Right lobe of liver (tissue), 6 donors: Measurements from ENCODE around the gene CHRNA3. TPM values are rescaled to one million over a fixed set of nuclear protein-coding genes. Genes with fewer than 3 reads are reported as not detected.

ENCODE experiments used
- ATAC-seq, 4 donors: fragments of 200-7000 bp; cut with Tn5 transposase; one replicate each; pipeline ENCODE4 v1.9.1; 2020; ENCODE audit warnings: mild to moderate bottlenecking in 4 of 4, moderate library complexity in 4 of 4
- DNase-seq, 3 donors: peaks; one replicate each; pipeline ENCODE4 v3.0.0-alpha.2; 2020
- H3K27ac ChIP-seq, 3 donors: fragments of 200-600 bp; one replicate each; pipeline ENCODE4 v1.8.0; 2022
- H3K27me3 ChIP-seq, 2 donors: fragments of 200-600 bp; one replicate each; pipeline ENCODE4 v1.8.0; 2022
- H3K36me3 ChIP-seq, 4 donors: fragments of 200-600 bp; sonication (generic) in 1 of 4; one replicate each; pipeline versions ENCODE4 v1.5.1 to v1.8.0; 2017 to 2022; ENCODE audit warnings: control low read depth in 1 of 4
- H3K4me1 ChIP-seq, 4 donors: fragments of 200-600 bp; sonication (generic) in 1 of 4; one replicate each; pipeline versions ENCODE4 v1.5.1 to v1.8.0; 2017 to 2022; ENCODE audit warnings: control low read depth in 1 of 4
- H3K4me3 ChIP-seq, 3 donors: fragments of 200-600 bp; one replicate each; pipeline ENCODE4 v1.8.0; 2022
- H3K9me3 ChIP-seq, 4 donors: fragments of 200-600 bp; sonication (generic) in 1 of 4; one replicate each; pipeline versions ENCODE4 v1.5.1 to v1.8.0; 2017 to 2022; ENCODE audit warnings: control low read depth in 1 of 4
- CTCF ChIP-seq, 4 donors: fragments of 200-600 bp in 3 of 4; fragments of 450-650 bp in 1 of 4; IDR thresholded peaks; one replicate each; pipeline versions ENCODE4 v1.5.1 to v1.8.0; 2016 to 2022; ENCODE audit warnings: antibody characterized with exemption in 4 of 4, mild to moderate bottlenecking in 2 of 4
- POLR2A ChIP-seq: fragments of 450-650 bp; IDR thresholded peaks from one replicate; pipeline ENCODE4 v1.6.1; 2017; ENCODE audit warnings: antibody characterized with exemption, mild to moderate bottlenecking
- WGBS: methylation state at CpG from one replicate; pipeline ENCODE4 v1.1.6; 2018; ENCODE audit warnings: low coverage, low lambda C conversion rate; ENCODE audit not compliant: insufficient coverage; ENCODE audit errors: missing lambda C conversion rate; 5-methylcytosine and 5-hydroxymethylcytosine counted together
- intact Hi-C, 2 donors: fragments of 100-400 bp; cut with DNase I; formaldehyde crosslinking; loops; one replicate each; pipeline versions ENCODE4 v1.11.2 to v1.14.1; 2022
- total RNA-seq, 6 experiments: library from RNA; depleted of rRNA in 2 of 6; stranded (reverse); fragments of >200 nt in 2 of 6; fragmentation: NEBNext Ultra II Directional in 3 of 6; extraction: Animal tissue kit (Norgen Biotek cat#: 25700) in 3 of 6; gene quantifications; one replicate each; pipeline versions ENCODE4 v1.1.0 to v1.2.4, GENCODE V29; 2016 to 2023
- donor health status: DM: no; HTN: yes; CAD: no.
- donor health status: DM: no; HTN: no; CAD: no.
- donor health status: DM: no; HTN: no; CAD: no.
- donor health status: DM: no; HTN: yes; CAD: no.
- donor health status: DM: no; HTN: yes; CAD: no.

CHRNA3 gene
- total RNA-seq, 6 experiments from 2014 or later: not detected

- no peak overlapping the region for H3K27ac ChIP-seq
- DNase-seq (no peak), ATAC-seq (no peak)
- TF ChIP-seq CTCF (IDR thresholded peaks at IDR 0.05): no peak
- no peak for TF ChIP-seq POLR2A
- H3K27me3 ChIP-seq: peaks cover 0 to 17% of the 10 kb centered on the region in 2 donors
- no peaks in the 10 kb centered on the region for H3K9me3 ChIP-seq
- peaks cover 0 to 4% (median 0%) of the 10 kb centered on the region in 4 donors for H3K4me1 ChIP-seq
- intact Hi-C loops: no loop called here
- H3K4me3 ChIP-seq: no peak overlapping the region
- 50% methylated on average over 1 of the region's 8 CpGs for whole genome bisulfite sequencing
- no peaks in the 10 kb centered on the region for H3K36me3 ChIP-seq
Observed at GRCh38 chr15:78618064-78618463, 2.7 kb downstream of the CHRNA3 start.

DNA sequence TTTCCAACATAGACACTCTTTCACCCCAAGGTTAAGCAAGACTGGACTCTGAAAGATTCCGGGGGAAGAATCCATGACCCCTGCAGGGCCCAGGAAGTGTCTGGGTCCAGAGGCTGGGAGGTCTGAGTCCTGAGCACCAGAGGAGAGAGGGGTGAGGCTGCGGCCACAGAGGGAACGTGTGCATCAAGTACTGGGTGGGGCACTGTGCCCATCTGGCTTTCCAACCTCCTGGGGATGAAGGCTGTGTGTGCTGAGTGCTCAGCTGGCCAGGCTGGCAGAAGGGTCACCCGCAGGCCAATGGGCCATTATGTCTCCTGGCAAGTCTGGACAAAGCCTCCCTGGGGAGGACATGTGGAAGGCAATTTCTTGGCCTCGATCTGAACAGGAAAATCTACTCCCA is 3.3 kb downstream of the CHRNA3 start:
- TF ChIP-seq CTCF (IDR thresholded peaks at IDR 0.05) (no peak), POLR2A (no peak)
- WGBS: 50% methylated on average over 1 of the region's 5 CpGs
- Histone ChIP-seq H3K4me3 (no peak overlapping the region), H3K27me3 (peaks cover 0 to 17% of the 10 kb centered on the region in 2 donors), H3K36me3 (no peaks in the 10 kb centered on the region), H3K4me1 (peaks cover 0 to 4% (median 0%) of the 10 kb centered on the region in 4 donors), H3K9me3 (no peaks in the 10 kb centered on the region), H3K27ac (no peak overlapping the region)
- ATAC-seq (no peak), DNase-seq (no peak)
- intact Hi-C loops: no loop called here

DNA sequence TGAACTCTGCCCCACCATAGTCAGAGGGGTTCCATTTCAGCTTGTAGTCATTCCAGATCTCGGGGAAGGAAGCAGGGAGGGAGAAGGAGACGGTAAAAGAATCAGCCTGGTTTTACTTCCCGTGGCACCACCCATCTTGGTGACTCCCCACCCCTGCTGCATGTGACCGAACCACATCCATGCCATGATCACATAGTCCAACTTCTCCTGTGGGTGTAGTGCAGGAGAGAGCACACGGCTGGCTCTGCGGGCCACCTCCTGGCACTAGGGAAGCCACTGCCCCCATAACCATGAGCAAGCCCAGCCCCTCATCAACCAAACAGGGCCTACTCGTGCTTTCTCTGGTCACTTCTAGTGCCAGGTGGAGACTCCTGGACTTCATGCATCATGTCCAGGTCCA is 3.7 kb downstream of the CHRNA3 start:
- no peak for ATAC-seq
- Histone ChIP-seq H3K27me3 (peaks cover 0 to 17% of the 10 kb centered on the region in 2 donors), H3K4me3 (no peak overlapping the region), H3K4me1 (peaks cover 0 to 4% (median 0%) of the 10 kb centered on the region in 4 donors), H3K9me3 (no peaks in the 10 kb centered on the region), H3K27ac (no peak overlapping the region), H3K36me3 (no peaks in the 10 kb centered on the region)
- 52% methylated on average over 3 of the region's 7 CpGs for WGBS
- no peak for DNase-seq
- TF ChIP-seq POLR2A: no peak
- no peak for TF ChIP-seq CTCF (IDR thresholded peaks at IDR 0.05)
- intact Hi-C loops: no loop called here

- intact Hi-C loops: no loop called here
- Histone ChIP-seq H3K4me3 (no peak overlapping the region), H3K4me1 (peaks cover 0 to 4% (median 0%) of the 10 kb centered on the region in 4 donors), H3K9me3 (no peaks in the 10 kb centered on the region), H3K36me3 (no peaks in the 10 kb centered on the region), H3K27me3 (peaks cover 0 to 17% of the 10 kb centered on the region in 2 donors), H3K27ac (no peak overlapping the region)
- WGBS: 90% methylated on average over 2 of the region's 2 CpGs
- peak in 1 of 4 donors; percentile 20 for ATAC-seq
- no peak for TF ChIP-seq CTCF (IDR thresholded peaks at IDR 0.05)
- TF ChIP-seq POLR2A: no peak
- no peak for DNase-seq
Observed at GRCh38 chr15:78616506-78616905, 4.3 kb downstream of the CHRNA3 start.

- Histone ChIP-seq H3K4me3 (no peak overlapping the region), H3K4me1 (no peaks in the 10 kb centered on the region), H3K27me3 (peaks cover 0 to 11% of the 10 kb centered on the region in 2 donors), H3K36me3 (no peaks in the 10 kb centered on the region), H3K9me3 (no peaks in the 10 kb centered on the region), H3K27ac (no peak overlapping the region)
- DNase-seq: no peak
- TF ChIP-seq POLR2A (no peak), CTCF (IDR thresholded peaks at IDR 0.05) (no peak)
- peak in 1 of 4 donors; percentile 10 for ATAC-seq
- intact Hi-C loops: no loop called here
- 20% methylated on average over 1 of the region's 3 CpGs for WGBS
Observed at GRCh38 chr15:78615151-78615589, 5.6 kb downstream of the CHRNA3 start.
